ENCODE data around the gene ARPP21. TPM values are rescaled to one million over a fixed set of nuclear protein-coding genes. Genes with fewer than 3 reads are reported as not detected.

The ARPP21 gene
- total RNA-seq, 4 donors from 2014 or later: 0.28 to 1.6 TPM; not detected in 2

GRCh38 chr3:35780800-35781199 is 141.5 kb downstream of the ARPP21 start:
- no peak for TF ChIP-seq CTCF (IDR thresholded peaks at IDR 0.05)
- ATAC-seq (ENCODE audit: low FRiP score) (no peak), DNase-seq (ENCODE audit: low spot score) (no peak)

DNA sequence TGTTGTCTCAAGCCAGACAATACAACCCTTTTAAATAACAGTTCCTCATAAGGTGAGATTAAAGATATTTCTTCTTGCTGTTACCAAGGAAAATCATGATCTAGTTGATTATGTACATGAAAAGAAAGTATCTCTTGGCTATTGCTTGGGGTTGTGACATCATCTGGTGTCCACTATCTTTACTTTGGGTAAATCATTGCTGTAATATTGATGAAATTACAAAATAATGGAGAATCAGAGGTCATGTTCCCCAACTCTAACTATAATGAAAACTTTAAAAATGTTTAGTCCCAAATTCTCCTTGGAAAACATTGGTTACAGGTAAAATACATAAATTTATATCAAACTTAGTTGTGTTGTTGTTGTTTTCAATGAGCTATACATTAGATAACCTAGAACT is 142.2 kb downstream of the ARPP21 start:
- DNase-seq (ENCODE audit: low spot score) (no peak), ATAC-seq (ENCODE audit: low FRiP score) (no peak)
- TF ChIP-seq CTCF (IDR thresholded peaks at IDR 0.05): no peak

GRCh38 chr3:35782355-35782754 is 143.0 kb downstream of the ARPP21 start:
- no peak for ATAC-seq (ENCODE audit: low FRiP score)
- no peak for DNase-seq (ENCODE audit: low spot score)
- TF ChIP-seq CTCF (IDR thresholded peaks at IDR 0.05): no peak

DNA sequence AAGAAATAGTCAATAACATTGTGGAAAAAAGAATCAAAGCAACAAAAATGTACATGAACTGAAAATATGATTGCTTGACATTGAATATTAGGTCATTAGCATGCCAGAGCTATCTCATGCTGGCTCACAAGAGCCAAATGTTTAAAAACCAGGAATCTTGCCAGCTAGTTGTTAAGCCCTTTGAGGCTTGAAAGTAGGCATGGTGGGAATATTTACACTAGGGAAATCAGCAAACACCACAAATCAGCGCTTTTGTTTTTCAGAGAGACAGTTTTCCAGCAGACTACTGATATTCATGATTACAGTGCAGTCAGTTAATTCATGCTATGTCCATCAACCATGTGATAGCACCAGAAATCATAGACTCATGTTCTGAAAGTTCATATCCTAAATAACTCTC is 144.8 kb downstream of the ARPP21 start:
- ATAC-seq (ENCODE audit: low FRiP score) (no peak), DNase-seq (ENCODE audit: low spot score) (no peak)
- no peak for TF ChIP-seq CTCF (IDR thresholded peaks at IDR 0.05)

- TF ChIP-seq CTCF (IDR thresholded peaks at IDR 0.05): no peak
- DNase-seq (ENCODE audit: low spot score) (no peak), ATAC-seq (ENCODE audit: low FRiP score) (no peak)
Measured at GRCh38 chr3:35785234-35785888, 146.0 kb downstream of the ARPP21 start.

GRCh38 chr3:35787936-35788335 is 148.6 kb downstream of the ARPP21 start:
- no peak for TF ChIP-seq CTCF (IDR thresholded peaks at IDR 0.05)
- DNase-seq (ENCODE audit: low spot score): no peak
- ATAC-seq (ENCODE audit: low FRiP score): no peak

DNA sequence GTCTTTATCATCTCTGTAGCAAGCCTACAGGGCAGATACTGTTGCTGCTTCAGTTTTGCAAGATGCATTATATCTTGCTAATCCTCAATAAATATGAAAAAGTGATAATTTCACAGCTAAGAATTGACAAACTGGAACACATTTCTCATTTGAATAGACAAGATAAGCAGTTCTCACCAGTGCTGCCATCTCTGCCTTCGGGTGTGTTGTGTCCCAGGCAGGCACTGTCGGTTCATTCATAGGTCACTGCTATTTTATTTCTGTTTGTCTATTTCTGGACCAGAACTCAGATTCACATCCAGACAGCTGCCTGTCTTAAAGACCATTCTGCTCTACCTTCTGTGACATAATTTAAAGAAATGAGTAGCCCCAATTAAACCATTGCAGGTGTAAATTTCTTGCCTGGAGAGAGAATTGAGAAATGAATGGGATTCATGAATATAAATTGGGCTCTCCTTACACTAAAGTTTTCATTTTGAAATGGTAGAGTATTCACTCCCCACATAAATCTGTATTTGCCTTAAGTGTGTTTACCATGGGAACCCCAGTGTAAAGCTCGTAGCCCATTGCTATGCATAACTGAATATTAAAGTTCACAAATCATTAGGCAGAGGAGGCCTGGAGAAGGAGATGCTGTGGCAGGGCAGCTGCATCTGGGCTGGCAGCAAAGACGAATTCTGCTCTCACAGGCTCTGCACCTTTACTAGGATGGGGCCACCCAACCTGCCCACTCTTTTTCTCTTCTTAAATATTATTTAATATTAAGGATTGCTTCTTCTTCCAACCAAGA is 149.9 kb downstream of the ARPP21 start:
- no peak for TF ChIP-seq CTCF (IDR thresholded peaks at IDR 0.05)
- ATAC-seq (ENCODE audit: low FRiP score) (no peak), DNase-seq (ENCODE audit: low spot score) (no peak)
